Measurements from ENCODE around the gene GTF2F2.

Gene GTF2F2

GRCh38 chr13:45303866-45304265 is 183.6 kb downstream of the GTF2F2 start:
- no peak for DNase-seq

- DNase-seq = no peak
These were observed 184.8 kb downstream of the GTF2F2 start for GRCh38 chr13:45305079-45305478.

- DNase-seq = no peak
These were observed 186.7 kb downstream of the GTF2F2 start for GRCh38 chr13:45306966-45307365.

GRCh38 chr13:45310341-45311131 is 190.2 kb downstream of the GTF2F2 start:
- DNase-seq = no peak

GRCh38 chr13:45314822-45315221 is 194.5 kb downstream of the GTF2F2 start:
- DNase-seq = no peak

GRCh38 chr13:45315520-45316167 is 195.3 kb downstream of the GTF2F2 start:
- no peak for DNase-seq

- peak; percentile 70 for DNase-seq
These were observed 196.0 kb downstream of the GTF2F2 start for GRCh38 chr13:45316338-45316737.

GRCh38 chr13:45316996-45317395 is 196.7 kb downstream of the GTF2F2 start:
- DNase-seq = no peak

GRCh38 chr13:45320876-45321629 is 200.7 kb downstream of the GTF2F2 start:
- no peak for DNase-seq

- no peak for DNase-seq
These were observed 205.5 kb downstream of the GTF2F2 start for GRCh38 chr13:45325806-45326205.

GRCh38 chr13:45327253-45327955 is 207.1 kb downstream of the GTF2F2 start:
- no peak for DNase-seq

GRCh38 chr13:45328661-45329111 is 208.4 kb downstream of the GTF2F2 start:
- DNase-seq = no peak

- DNase-seq = no peak
These were observed 210.9 kb downstream of the GTF2F2 start for GRCh38 chr13:45331123-45331619.

GRCh38 chr13:45331692-45332035 is 211.4 kb downstream of the GTF2F2 start:
- no peak for DNase-seq

- DNase-seq = no peak
These were observed 211.9 kb downstream of the GTF2F2 start for GRCh38 chr13:45332036-45332830.

- no peak for DNase-seq
These were observed 212.5 kb downstream of the GTF2F2 start for GRCh38 chr13:45332831-45333219.

GRCh38 chr13:45333251-45333976 is 213.1 kb downstream of the GTF2F2 start:
- DNase-seq = no peak

All from right kidney (tissue), 1 donor.